Tibial artery (tissue), 4 donors: ENCODE measurements around the gene PKP4.

Experiments used
- DNase-seq, 2 donors: peaks; one replicate each; pipeline ENCODE4 v3.0.0-alpha.2; 2019
- H3K27ac ChIP-seq, 2 donors: fragments of 200-600 bp; sonication (generic) in 1 of 2; 1 replicate in 1 of 2; 2 replicates in 1 of 2; pipeline ENCODE4 v1.5.1; 2018 to 2019; ENCODE audit warnings: mild to moderate bottlenecking in 1 of 2
- H3K27me3 ChIP-seq, 2 donors: fragments of 200-600 bp; sonication (generic) in 1 of 2; one replicate each; pipeline versions ENCODE4 v1.5.1 to v1.6.0; 2016 to 2019
- H3K36me3 ChIP-seq, 3 donors: fragments of 200-600 bp; sonication (generic) in 2 of 3; one replicate each; pipeline ENCODE4 v1.5.1; 2016 to 2019; ENCODE audit warnings: mild to moderate bottlenecking in 2 of 3
- H3K4me1 ChIP-seq, 4 donors: fragments of 200-600 bp; sonication (generic) in 2 of 4; 1 replicate in 3 of 4; 2 replicates in 1 of 4; pipeline ENCODE4 v1.5.1; 2016 to 2019
- H3K4me3 ChIP-seq, 2 donors: fragments of 200-600 bp; sonication (generic) in 1 of 2; 1 replicate in 1 of 2; 2 replicates in 1 of 2; pipeline ENCODE4 v1.5.1; 2018 to 2019; ENCODE audit warnings: mild to moderate bottlenecking in 2 of 2
- H3K9me3 ChIP-seq, 3 donors: fragments of 200-600 bp; sonication (generic) in 1 of 3; one replicate each; pipeline ENCODE4 v1.5.1; 2016 to 2019
- intact Hi-C: fragments of 100-400 bp; cut with DNase I; formaldehyde crosslinking; loops from one replicate; pipeline ENCODE4 v1.15.0; 2023; ENCODE audit warnings: low total_unique reads
- TF ChIP-seq, protein P1 (sequence below), 2 experiments: fragments of 200-600 bp in 1 of 2; fragments of 450-650 bp in 1 of 2; IDR thresholded peaks; one replicate each; pipeline ENCODE4 v1.5.1; 2017 to 2019; ENCODE audit warnings: antibody characterized with exemption in 2 of 2, mild to moderate bottlenecking in 1 of 2, moderate library complexity in 1 of 2

PKP4 gene

DNA sequence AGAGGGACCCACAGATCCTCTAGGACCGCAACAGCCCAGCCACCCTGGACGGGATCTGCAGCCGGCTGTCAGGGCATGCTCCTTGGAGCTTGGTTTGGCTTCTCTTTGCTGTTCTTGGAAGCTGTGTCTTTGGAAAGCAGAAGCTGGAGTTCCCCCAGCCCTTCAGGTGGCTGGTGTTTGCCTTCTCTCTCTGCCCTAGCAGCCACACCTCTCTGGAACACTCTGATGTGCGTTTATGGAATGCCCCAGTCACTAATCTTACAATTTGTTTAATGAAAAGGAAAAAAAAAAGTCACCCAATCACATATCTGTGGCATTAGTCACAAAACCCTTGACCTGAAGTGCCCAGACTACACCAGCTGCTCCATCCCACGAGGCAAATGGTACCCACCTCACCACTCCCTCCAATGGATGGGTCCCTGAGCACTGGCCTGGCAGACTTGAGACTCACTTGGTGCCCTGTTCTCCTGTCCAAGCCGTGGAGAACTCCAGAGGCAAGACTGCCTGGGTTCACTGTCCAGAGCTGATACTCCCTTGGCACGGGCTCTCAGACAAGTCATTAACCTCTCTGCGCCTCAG lies 268.1 kb downstream of the PKP4 start:
- H3K4me3 ChIP-seq = no peak overlapping the region
- H3K4me1 ChIP-seq = peaks cover 0 to 33% (median 4%) of the 10 kb centered on the region in 4 donors

DNA sequence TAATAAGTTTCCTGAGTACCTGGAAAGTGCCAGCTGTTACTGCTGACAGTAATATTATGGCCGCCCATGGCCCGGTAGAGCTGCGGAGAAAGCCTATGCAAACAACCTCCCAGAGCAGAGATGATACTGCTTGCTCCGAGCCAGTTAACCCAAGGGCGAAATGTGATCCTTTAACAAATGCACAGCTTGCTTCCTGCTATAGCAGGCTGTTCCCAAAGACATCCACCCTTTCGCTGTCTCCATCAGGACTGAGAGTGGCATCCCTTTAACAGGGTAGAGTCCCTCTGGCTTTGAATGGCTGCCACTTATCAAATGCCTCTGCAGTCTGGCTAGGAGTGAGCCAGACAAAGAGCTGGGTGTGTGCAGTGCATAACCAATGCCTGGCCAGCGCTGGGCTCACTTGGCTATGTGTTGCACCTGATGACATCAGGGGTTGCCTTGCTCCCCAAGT lies 268.7 kb downstream of the PKP4 start:
- Histone ChIP-seq H3K27ac (no peak overlapping the region), H3K4me3 (no peak overlapping the region), H3K27me3 (peaks cover 0 to under 1% of the 10 kb centered on the region in 2 donors), H3K9me3 (no peaks in the 10 kb centered on the region), H3K36me3 (no peaks in the 10 kb centered on the region), H3K4me1 (peaks cover 0 to 33% (median 4%) of the 10 kb centered on the region in 4 donors)
- no peak for DNase-seq
- TF ChIP-seq, protein P1, sequence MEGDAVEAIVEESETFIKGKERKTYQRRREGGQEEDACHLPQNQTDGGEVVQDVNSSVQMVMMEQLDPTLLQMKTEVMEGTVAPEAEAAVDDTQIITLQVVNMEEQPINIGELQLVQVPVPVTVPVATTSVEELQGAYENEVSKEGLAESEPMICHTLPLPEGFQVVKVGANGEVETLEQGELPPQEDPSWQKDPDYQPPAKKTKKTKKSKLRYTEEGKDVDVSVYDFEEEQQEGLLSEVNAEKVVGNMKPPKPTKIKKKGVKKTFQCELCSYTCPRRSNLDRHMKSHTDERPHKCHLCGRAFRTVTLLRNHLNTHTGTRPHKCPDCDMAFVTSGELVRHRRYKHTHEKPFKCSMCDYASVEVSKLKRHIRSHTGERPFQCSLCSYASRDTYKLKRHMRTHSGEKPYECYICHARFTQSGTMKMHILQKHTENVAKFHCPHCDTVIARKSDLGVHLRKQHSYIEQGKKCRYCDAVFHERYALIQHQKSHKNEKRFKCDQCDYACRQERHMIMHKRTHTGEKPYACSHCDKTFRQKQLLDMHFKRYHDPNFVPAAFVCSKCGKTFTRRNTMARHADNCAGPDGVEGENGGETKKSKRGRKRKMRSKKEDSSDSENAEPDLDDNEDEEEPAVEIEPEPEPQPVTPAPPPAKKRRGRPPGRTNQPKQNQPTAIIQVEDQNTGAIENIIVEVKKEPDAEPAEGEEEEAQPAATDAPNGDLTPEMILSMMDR (IDR thresholded peaks at IDR 0.05) = no peak
- intact Hi-C loops = no loop called here

More for the DNA sequence above, 268.1 kb downstream of the PKP4 start:
- Histone ChIP-seq H3K9me3 (no peaks in the 10 kb centered on the region), H3K27ac (no peak overlapping the region), H3K27me3 (no peaks in the 10 kb centered on the region), H3K36me3 (no peaks in the 10 kb centered on the region)
- intact Hi-C loops = no loop called here
- TF ChIP-seq, protein P1 (IDR thresholded peaks at IDR 0.05) = no peak
- no peak for DNase-seq

DNA sequence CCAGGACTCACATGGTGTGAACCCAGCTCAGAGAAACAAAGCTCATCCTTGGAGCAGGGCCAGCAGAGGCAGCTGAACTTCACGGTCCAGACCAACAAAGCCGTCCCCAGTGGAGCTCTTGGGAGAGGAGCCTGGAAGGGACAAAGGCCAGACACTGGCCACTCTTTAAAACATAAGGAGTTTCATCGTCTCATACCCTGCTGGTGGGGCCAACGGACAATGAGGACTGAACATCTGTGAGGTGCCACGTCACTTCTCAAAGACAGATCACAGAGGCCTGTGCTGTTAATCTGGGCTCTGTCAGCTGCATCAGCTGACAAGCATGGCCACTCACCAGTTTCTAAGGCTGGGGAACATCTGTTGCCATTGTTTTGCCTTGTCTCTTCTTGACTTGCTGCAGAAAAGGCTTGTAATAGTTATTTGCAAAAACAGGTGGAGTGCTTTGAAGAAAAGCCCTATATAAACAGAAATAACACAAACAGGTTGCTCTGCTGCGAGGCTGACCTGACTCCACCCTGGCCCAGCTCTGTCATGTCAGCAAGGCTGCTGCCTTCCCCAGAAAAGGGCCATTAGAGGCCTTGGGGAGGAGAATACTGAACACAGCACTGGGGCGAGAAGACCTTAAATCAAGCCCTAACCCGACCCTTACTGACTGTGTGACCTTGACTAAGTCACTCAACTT lies 270.3 kb downstream of the PKP4 start:
- H3K27me3 ChIP-seq = peaks cover 0 to 6% of the 10 kb centered on the region in 2 donors
- DNase-seq = no peak
- H3K27ac ChIP-seq = no peak overlapping the region
- no peaks in the 10 kb centered on the region for H3K9me3 ChIP-seq
- TF ChIP-seq, protein P1 (IDR thresholded peaks at IDR 0.05) = no peak
- no peaks in the 10 kb centered on the region for H3K36me3 ChIP-seq
- H3K4me1 ChIP-seq = peaks cover 0 to 33% (median 4%) of the 10 kb centered on the region in 4 donors
- intact Hi-C loops = no loop called here
- no peak overlapping the region for H3K4me3 ChIP-seq

DNA sequence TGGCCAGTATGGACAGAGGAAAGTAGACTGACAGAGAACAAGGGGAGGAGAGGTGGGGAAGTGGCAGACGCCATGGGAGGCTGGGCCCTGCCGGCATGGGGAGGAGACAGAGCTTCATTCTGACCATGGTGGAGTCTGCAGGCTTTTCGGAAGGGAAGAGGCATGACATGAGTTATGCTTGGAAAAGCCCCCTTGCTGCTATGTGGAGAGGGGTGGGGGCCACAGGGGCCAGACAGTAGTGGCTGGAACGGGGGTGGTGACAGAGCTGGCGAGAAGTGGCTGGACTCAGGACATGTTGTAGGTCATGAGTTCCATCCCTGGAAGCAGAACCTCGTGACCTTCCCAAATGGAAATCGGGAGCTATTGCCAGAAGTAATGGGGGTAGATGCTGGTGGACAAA lies 271.7 kb downstream of the PKP4 start:
- H3K27me3 ChIP-seq = peaks cover 0 to 6% of the 10 kb centered on the region in 2 donors
- H3K4me3 ChIP-seq = no peak overlapping the region
- TF ChIP-seq, protein P1 (IDR thresholded peaks at IDR 0.05) = no peak
- no peak for DNase-seq
- no peak overlapping the region for H3K27ac ChIP-seq
- H3K4me1 ChIP-seq = peaks cover 0 to 21% (median 4%) of the 10 kb centered on the region in 4 donors
- H3K9me3 ChIP-seq = no peaks in the 10 kb centered on the region
- H3K36me3 ChIP-seq = no peaks in the 10 kb centered on the region
- intact Hi-C loops = no loop called here

DNA sequence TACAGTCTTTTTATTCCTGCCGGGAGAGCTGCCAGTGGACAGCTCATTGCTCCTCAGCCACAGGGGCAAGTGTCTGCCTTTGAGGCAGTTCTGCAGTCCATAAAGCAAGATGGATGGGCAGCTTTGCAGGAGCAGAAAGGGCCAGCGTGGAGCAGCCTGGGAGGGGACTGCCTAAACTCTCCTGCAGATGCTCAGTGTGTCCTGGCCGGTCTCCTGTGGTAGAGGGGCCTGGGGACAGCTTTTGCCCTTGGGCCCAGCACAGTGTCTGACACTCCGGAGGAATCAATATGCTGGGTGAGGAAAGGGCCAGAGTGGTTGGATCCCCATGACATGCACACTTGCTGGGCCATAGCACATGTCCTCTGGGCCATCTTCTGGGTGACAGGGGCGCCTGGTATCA lies 272.7 kb downstream of the PKP4 start:
- TF ChIP-seq, protein P1 (IDR thresholded peaks at IDR 0.05) = no peak
- no peaks in the 10 kb centered on the region for H3K9me3 ChIP-seq
- H3K27me3 ChIP-seq = peaks cover 0 to 6% of the 10 kb centered on the region in 2 donors
- H3K4me3 ChIP-seq = no peak overlapping the region
- no peak for DNase-seq
- intact Hi-C loops = no loop called here
- peaks cover 0 to 12% (median 2%) of the 10 kb centered on the region in 4 donors for H3K4me1 ChIP-seq
- no peak overlapping the region for H3K27ac ChIP-seq
- H3K36me3 ChIP-seq = no peaks in the 10 kb centered on the region
